HepG2 (cell line): Measurements from ENCODE around the gene FANCE. TPM values are rescaled to one million over a fixed set of nuclear protein-coding genes. Genes with fewer than 3 reads are reported as not detected.
A peak's percentile ranks its signal among the peaks of the same experiment; 100 is the strongest.

Experiments used
- BRCA1 ChIP-seq: sonication (generic); formaldehyde crosslinking; IDR thresholded peaks from 2 replicates; pipeline ENCODE4 v1.4.0; 2020; ENCODE audit warnings: missing genetic modification reagents
- CBFB ChIP-seq: sonication (generic); formaldehyde crosslinking; IDR thresholded peaks from 2 replicates; pipeline ENCODE4 v1.4.0; 2020; ENCODE audit warnings: missing genetic modification reagents
- CREB1 ChIP-seq, 2 experiments: fragments of 450-650 bp in 1 of 2; IDR thresholded peaks; 2 replicates each; pipeline ENCODE4 v1.6.1; 2016 to 2017; ENCODE audit warnings: control low read depth in 1 of 2, mild to moderate bottlenecking in 1 of 2, missing compliant biosample characterization in 1 of 2, missing genetic modification characterization in 1 of 2
- MTA1 ChIP-seq: sonication (generic); formaldehyde crosslinking; IDR thresholded peaks from 2 replicates; pipeline ENCODE4 v1.4.0; 2020; ENCODE audit warnings: missing genetic modification reagents, mild to moderate bottlenecking, borderline replicate concordance
- MYPOP ChIP-seq: sonication (generic); formaldehyde crosslinking; IDR thresholded peaks from 2 replicates; pipeline ENCODE4 v1.8.1; 2023; ENCODE audit warnings: mild to moderate bottlenecking, moderate library complexity, missing genetic modification reagents
- PBX3 ChIP-seq: sonication (generic); formaldehyde crosslinking; IDR thresholded peaks from 2 replicates; pipeline ENCODE4 v1.8.1; 2023; ENCODE audit warnings: missing genetic modification reagents, inconsistent platforms, borderline replicate concordance
- TRIM22 ChIP-seq: fragments of 450-650 bp; IDR thresholded peaks from 2 replicates; pipeline ENCODE4 v1.6.1; 2017
- XRCC5 ChIP-seq: fragments of 200-400 bp; formaldehyde crosslinking; optimal IDR thresholded peaks from 2 replicates; pipeline ENCODE3; 2017; ENCODE audit warnings: mild to moderate bottlenecking, low read length
- ZBTB26 ChIP-seq: IDR thresholded peaks from 2 replicates; pipeline ENCODE4 v1.6.1; 2016; ENCODE audit warnings: missing compliant biosample characterization, missing genetic modification reagents, borderline replicate concordance
- ZFP82 ChIP-seq: sonication (generic); formaldehyde crosslinking; IDR thresholded peaks from 2 replicates; pipeline ENCODE4 v1.5.1; 2020; ENCODE audit warnings: mild to moderate bottlenecking, missing genetic modification reagents, borderline replicate concordance
- ZFP91 ChIP-seq: sonication (generic); formaldehyde crosslinking; IDR thresholded peaks from 2 replicates; pipeline ENCODE4 v1.9.0; 2022; ENCODE audit warnings: missing genetic modification reagents, mild to moderate bottlenecking, borderline replicate concordance
- ZKSCAN5 ChIP-seq: sonication (generic); formaldehyde crosslinking; IDR thresholded peaks from 2 replicates; pipeline ENCODE4 v1.5.1; 2020; ENCODE audit warnings: mild to moderate bottlenecking, missing genetic modification reagents
- ZNF205 ChIP-seq: IDR thresholded peaks from 2 replicates; pipeline ENCODE4 v1.6.1; 2018; ENCODE audit warnings: missing biosample characterization, missing genetic modification reagents
- ZNF331 ChIP-seq: sonication (generic); formaldehyde crosslinking; IDR thresholded peaks from 2 replicates; pipeline ENCODE4 v1.4.0; 2020; ENCODE audit warnings: missing genetic modification reagents
- ZNF441 ChIP-seq: sonication (generic); formaldehyde crosslinking; IDR thresholded peaks from 2 replicates; pipeline ENCODE4 v1.7.0; 2021; ENCODE audit warnings: missing genetic modification reagents, borderline replicate concordance
- ZNF460 ChIP-seq: sonication (generic); formaldehyde crosslinking; IDR thresholded peaks from 2 replicates; pipeline ENCODE4 v1.5.1; 2020; ENCODE audit warnings: missing genetic modification reagents, mild to moderate bottlenecking, borderline replicate concordance
- ZNF710 ChIP-seq: sonication (generic); formaldehyde crosslinking; IDR thresholded peaks from 2 replicates; pipeline ENCODE4 v1.5.0; 2020; ENCODE audit warnings: mild to moderate bottlenecking, missing genetic modification reagents, borderline replicate concordance
- ZNF776 ChIP-seq: sonication (generic); formaldehyde crosslinking; IDR thresholded peaks from 2 replicates; pipeline ENCODE4 v1.4.0; 2020; ENCODE audit warnings: mild to moderate bottlenecking, missing genetic modification reagents
- ZNF841 ChIP-seq: sonication (generic); formaldehyde crosslinking; IDR thresholded peaks from 2 replicates; pipeline ENCODE4 v1.8.1; 2023; ENCODE audit warnings: missing genetic modification reagents, borderline replicate concordance
- ZSCAN22 ChIP-seq: sonication (generic); formaldehyde crosslinking; IDR thresholded peaks from 2 replicates; pipeline ENCODE4 v1.4.0; 2020; ENCODE audit warnings: mild to moderate bottlenecking, missing genetic modification reagents
- polyA plus RNA-seq, 8 experiments: library from polyadenylated mRNA; depleted of rRNA in 3 of 8; stranded (reverse) in 7 of 8; unstranded in 1 of 8; fragments of >200 nt; fragmentation: Illumina TruSeq in 4 of 8; extraction: Trizol in 4 of 8; gene quantifications; 2 replicates each; pipeline versions ENCODE4 v1.2.1 to v1.2.3, GENCODE V29; 2011 to 2016; ENCODE audit warnings: low read depth in 4 of 8, missing spikeins in 1 of 8, mixed read lengths in 1 of 8; ENCODE audit not compliant: insufficient read depth in 1 of 8
- total RNA-seq, 5 experiments: library from RNA; depleted of rRNA; stranded (reverse); fragments of >200 nt; fragmentation: Illumina TruSeq; extraction: Trizol; gene quantifications; 2 replicates each; pipeline ENCODE4 v1.2.3, GENCODE V29; 2016; ENCODE audit warnings: low read depth in 1 of 5

Gene FANCE
- total and polyA plus RNA-seq, 2 of the 13 experiments (the other 11 are each of a cell fraction or from before 2014, with no cell fraction given): 7.1 to 11.2 TPM

GRCh38 chr6:35451354-35452182 lies 570 bp upstream of the FANCE start (continued):
- TF ChIP-seq ZFP91 (CRISPR knock-in tag) (no peak), BRCA1 (CRISPR knock-in tag) (no peak), ZNF441 (CRISPR knock-in tag) (no peak), TRIM22 (no peak), CBFB (CRISPR knock-in tag) (no peak), MYPOP (peak; percentile 15; the same call in 1 of the 2 replicates), ZNF710 (CRISPR knock-in tag) (no peak), ZNF460 (CRISPR knock-in tag) (no peak), ZFP82 (CRISPR knock-in tag) (0 out of 2 replicates have a peak, but pooled peaks have one; percentile 15), CREB1 (IDR thresholded peaks at IDR 0.05) (no peak), CREB1 (CRISPR knock-in tag; IDR thresholded peaks at IDR 0.05) (no peak), MTA1 (no peak), PBX3 (CRISPR knock-in tag) (no peak), ZNF776 (CRISPR knock-in tag) (no peak), ZBTB26 (CRISPR knock-in tag) (0 out of 2 replicates have a peak, but pooled peaks have one; percentile 7), ZKSCAN5 (CRISPR knock-in tag) (0 out of 2 replicates have a peak, but pooled peaks have one; percentile 5), ZNF841 (CRISPR knock-in tag) (no peak), ZNF205 (CRISPR knock-in tag) (0 out of 2 replicates have a peak, but pooled peaks have one; percentile 9), XRCC5 (peak; percentile 24), ZNF331 (CRISPR knock-in tag) (no peak), ZSCAN22 (CRISPR knock-in tag) (0 out of 2 replicates have a peak, but pooled peaks have one; percentile 48)
